ENCODE results near the gene MAP3K15. TPM values are rescaled to one million over a fixed set of nuclear protein-coding genes. Genes with fewer than 3 reads are reported as not detected.

The MAP3K15 gene
- total RNA-seq, 6 experiments from 2014 or later: 0.09 TPM; not detected in 5

GRCh38 chrX:19388741-19389140 lies 126.6 kb downstream of the MAP3K15 start:
- Histone ChIP-seq H3K27me3 (no peaks in the 10 kb centered on the region), H3K27ac (no peak overlapping the region), H3K36me3 (no peaks in the 10 kb centered on the region), H3K4me1 (no peaks in the 10 kb centered on the region), H3K9me3 (no peaks in the 10 kb centered on the region), H3K4me3 (no peak overlapping the region)
- DNase-seq (no peak), ATAC-seq (no peak)
- 71% methylated on average over 8 of the region's 8 CpGs for WGBS (ENCODE audit: insufficient coverage, low coverage, low lambda C conversion rate, missing lambda C conversion rate)
- intact Hi-C loops (cut with DNase I): no loop called here
- TF ChIP-seq CTCF (IDR thresholded peaks at IDR 0.05) (no peak), POLR2A (IDR thresholded peaks at IDR 0.05) (no peak)

- 64% methylated on average over 12 of the region's 13 CpGs for WGBS (ENCODE audit: insufficient coverage, low coverage, low lambda C conversion rate, missing lambda C conversion rate)
Observed at GRCh38 chrX:19388064-19388679, 127.1 kb downstream of the MAP3K15 start.

GRCh38 chrX:19386679-19387078 lies 128.6 kb downstream of the MAP3K15 start:
- WGBS (ENCODE audit: insufficient coverage, low coverage, low lambda C conversion rate, missing lambda C conversion rate): 55% methylated on average over 4 of the region's 4 CpGs
- H3K4me1 ChIP-seq: no peaks in the 10 kb centered on the region
- H3K36me3 ChIP-seq: no peaks in the 10 kb centered on the region
- intact Hi-C loops (cut with DNase I): no loop called here
- DNase-seq (no peak), ATAC-seq (no peak)
- no peaks in the 10 kb centered on the region for H3K9me3 ChIP-seq
- H3K27ac ChIP-seq: no peak overlapping the region
- no peaks in the 10 kb centered on the region for H3K27me3 ChIP-seq
- TF ChIP-seq CTCF (IDR thresholded peaks at IDR 0.05): no peak
- no peak for TF ChIP-seq POLR2A (IDR thresholded peaks at IDR 0.05)
- no peak overlapping the region for H3K4me3 ChIP-seq

More at GRCh38 chrX:19388064-19388679, 127.1 kb downstream of the MAP3K15 start:
- H3K4me3 ChIP-seq: no peak overlapping the region
- no peaks in the 10 kb centered on the region for H3K9me3 ChIP-seq
- H3K27me3 ChIP-seq: no peaks in the 10 kb centered on the region
- DNase-seq: no peak
- intact Hi-C loops (cut with DNase I): no loop called here
- TF ChIP-seq CTCF (IDR thresholded peaks at IDR 0.05) (no peak), POLR2A (IDR thresholded peaks at IDR 0.05) (no peak)
- no peaks in the 10 kb centered on the region for H3K36me3 ChIP-seq
- no peaks in the 10 kb centered on the region for H3K4me1 ChIP-seq
- no peak overlapping the region for H3K27ac ChIP-seq
- no peak for ATAC-seq

GRCh38 chrX:19382555-19383145 lies 132.7 kb downstream of the MAP3K15 start:
- Histone ChIP-seq H3K36me3 (no peaks in the 10 kb centered on the region), H3K4me3 (no peak overlapping the region), H3K9me3 (no peaks in the 10 kb centered on the region), H3K27ac (no peak overlapping the region), H3K27me3 (no peaks in the 10 kb centered on the region), H3K4me1 (no peaks in the 10 kb centered on the region)
- WGBS (ENCODE audit: insufficient coverage, low coverage, low lambda C conversion rate, missing lambda C conversion rate): 19% methylated on average over 7 of the region's 16 CpGs
- ATAC-seq (peak; percentile 70 to 75 (median 71)), DNase-seq (peak in 2 of 3 donors; percentile 57 to 65)
- intact Hi-C loops (cut with DNase I): no loop called here
- TF ChIP-seq POLR2A (IDR thresholded peaks at IDR 0.05): no peak
- TF ChIP-seq CTCF (IDR thresholded peaks at IDR 0.05): peak in 3 of 4 donors; percentile 39 to 55 (median 39)
